Measurements from ENCODE around the gene HRCT1.

- TF ChIP-seq CTCF (IDR thresholded peaks at IDR 0.05), result no peak
- no peak for TF ChIP-seq POLR2A (IDR thresholded peaks at IDR 0.05)
Measured at GRCh38 chr9:35914301-35914807, 8.4 kb downstream of the HRCT1 start.

Data from testis (tissue), 2 donors.